Brain pericyte (primary cell): ENCODE results near the gene INPP5D.

Experiments
- DNase-seq: peaks from one replicate; pipeline ENCODE4 v3.0.0-alpha.2; 2012; ENCODE audit warnings: low read depth, low spot score

Gene INPP5D

GRCh38 chr2:233234996-233235395 is 174.9 kb downstream of the INPP5D start:
- DNase-seq, result no peak

DNA sequence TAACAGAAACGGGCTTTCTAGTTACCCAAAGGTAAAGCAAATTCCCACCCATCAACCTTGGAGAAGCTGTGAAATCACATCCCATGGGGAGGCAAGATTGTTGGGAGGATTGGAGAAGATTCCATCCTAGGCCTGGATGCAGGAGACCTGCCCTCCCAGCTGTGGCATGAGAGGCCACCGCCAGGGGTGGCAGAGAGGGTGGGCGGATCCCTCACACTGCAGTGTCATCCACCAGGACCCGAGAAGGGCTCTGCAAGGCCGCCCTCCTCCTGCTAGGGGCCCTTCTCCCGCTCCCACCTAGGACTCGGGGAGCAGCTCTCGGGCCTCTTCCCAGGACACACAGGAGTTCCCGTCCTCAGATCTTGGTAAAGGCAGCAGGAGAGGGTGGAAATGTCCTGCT is 175.8 kb downstream of the INPP5D start:
- DNase-seq, result no peak

GRCh38 chr2:233236820-233237589 is 176.9 kb downstream of the INPP5D start:
- no peak for DNase-seq

- DNase-seq, result no peak
Measured at GRCh38 chr2:233240897-233241296, 180.8 kb downstream of the INPP5D start.

DNA sequence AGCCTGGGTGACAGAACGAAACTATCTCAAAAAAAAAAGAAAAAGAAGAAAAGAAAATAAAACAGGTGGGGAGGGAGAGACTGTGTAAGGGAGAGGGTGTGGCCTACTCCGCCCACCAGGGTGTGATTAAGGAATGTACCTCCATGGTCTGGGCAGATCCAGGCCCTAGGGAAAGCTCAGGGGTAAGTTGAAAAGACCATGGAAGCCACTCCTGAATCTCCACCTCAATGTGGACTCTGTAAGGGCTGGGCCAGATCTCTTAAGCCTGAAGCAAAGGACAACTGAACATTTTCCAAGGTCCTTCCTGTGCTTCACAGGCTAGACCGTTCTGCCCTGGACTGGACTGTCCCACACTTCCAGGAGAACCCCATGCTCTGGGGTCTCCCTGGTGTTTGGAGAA is 181.7 kb downstream of the INPP5D start:
- no peak for DNase-seq

DNA sequence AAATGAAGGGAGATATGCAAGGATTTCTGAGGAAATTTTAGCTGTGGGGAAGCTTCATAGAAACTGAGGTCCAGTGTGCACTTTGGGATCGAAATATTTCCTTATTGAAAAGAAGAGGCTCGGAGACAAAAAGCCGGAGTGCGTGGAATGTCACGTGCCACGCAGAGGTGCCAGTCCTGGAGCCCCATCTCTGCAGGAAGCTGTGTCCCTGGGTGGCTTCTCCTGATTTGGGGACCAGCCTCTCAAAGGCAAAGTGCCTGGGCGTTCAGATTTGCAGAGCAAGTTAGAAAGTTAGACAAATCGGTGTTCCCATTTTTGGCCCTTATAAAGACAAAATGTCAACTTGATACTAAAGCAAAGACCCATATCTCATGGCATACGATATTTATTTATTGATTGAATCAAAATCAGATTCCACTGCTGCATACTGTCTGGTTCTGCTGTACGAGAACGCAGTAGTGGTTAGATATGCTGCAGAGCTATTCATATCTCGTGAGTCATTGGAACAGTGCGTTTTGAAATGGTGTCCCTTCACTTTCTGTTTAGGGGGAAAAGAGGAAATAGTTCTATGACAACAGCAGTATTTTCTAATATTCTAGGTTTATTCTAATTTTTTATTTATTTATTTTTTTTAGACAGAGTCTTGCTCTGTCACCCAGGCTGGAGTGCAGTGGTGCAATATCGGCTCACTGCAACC is 182.2 kb downstream of the INPP5D start:
- no peak for DNase-seq

DNA sequence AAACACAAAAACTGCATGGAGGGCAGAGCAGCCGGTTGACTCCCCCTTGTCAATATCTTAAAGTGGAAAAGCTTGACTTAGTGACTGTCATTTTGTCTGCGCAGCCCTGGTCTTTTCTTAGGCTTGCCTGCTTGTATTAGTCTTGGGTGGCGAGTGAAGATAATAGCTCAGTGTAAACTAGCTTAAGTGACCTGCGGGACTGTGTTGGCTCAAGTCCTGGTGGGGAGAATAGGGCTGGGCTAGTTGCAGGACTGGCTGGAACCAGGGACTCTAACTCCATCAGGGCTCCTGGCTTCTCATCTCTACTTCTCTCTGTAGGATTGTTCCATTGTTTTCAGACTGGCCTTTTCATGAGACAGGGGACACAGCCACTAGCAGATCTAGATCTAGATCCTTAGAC is 183.2 kb downstream of the INPP5D start:
- no peak for DNase-seq

- DNase-seq, result no peak
Measured at GRCh38 chr2:233244818-233245217, 184.7 kb downstream of the INPP5D start.

DNA sequence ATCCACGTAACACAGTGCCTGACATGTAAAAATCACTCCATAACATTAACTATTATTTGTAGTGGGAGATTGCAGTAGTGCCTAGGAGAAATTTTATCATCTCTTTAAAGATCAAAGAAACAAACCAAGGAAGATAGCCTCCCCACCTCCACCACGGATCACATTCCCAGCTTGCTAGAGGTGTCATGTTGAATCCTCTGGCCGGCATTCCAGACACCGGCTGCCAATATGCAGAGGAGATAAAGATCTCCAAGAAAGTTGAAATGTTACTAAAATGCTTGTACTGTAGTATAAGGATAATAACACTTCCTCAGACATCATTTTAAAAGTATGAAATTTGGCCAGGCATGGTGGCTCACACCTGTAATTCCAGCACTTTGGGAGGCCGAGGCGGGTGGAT is 185.3 kb downstream of the INPP5D start:
- no peak for DNase-seq

GRCh38 chr2:233247116-233247515 is 187.0 kb downstream of the INPP5D start:
- no peak for DNase-seq

GRCh38 chr2:233247744-233248143 is 187.6 kb downstream of the INPP5D start:
- no peak for DNase-seq

- DNase-seq, result no peak
Measured at GRCh38 chr2:233248999-233249398, 188.9 kb downstream of the INPP5D start.

- no peak for DNase-seq
Measured at GRCh38 chr2:233250568-233250967, 190.4 kb downstream of the INPP5D start.

- DNase-seq, result no peak
Measured at GRCh38 chr2:233250985-233251305, 190.8 kb downstream of the INPP5D start.

GRCh38 chr2:233251306-233252116 is 191.4 kb downstream of the INPP5D start, which contains the start of gene ATG16L1:
Gene ATG16L1, plus strand, starts transcription at chr2:233251673. Its CDS starts 155 bp downstream, at chr2:233251828.
- peak; percentile 84 for DNase-seq

DNA sequence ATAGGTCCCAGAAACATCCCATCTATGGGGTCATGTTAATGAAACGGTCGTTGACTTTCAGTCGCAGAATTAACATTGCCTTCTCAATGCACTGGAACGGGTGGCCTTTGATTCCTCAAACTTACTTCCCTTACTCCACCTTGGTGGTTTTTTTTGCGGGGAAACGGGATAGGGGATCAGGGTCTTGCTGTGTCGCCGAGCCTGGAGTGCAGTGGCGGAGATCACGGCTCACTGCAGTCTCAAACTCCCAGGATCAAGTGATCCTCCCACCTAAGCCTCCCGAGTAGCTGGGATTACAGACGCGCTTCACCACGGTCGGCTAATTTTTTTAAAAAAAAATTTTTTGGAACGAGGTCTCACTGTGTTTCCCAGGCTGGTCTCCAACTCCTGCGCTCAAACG is 192.1 kb downstream of the INPP5D start:
- DNase-seq, result no peak

DNA sequence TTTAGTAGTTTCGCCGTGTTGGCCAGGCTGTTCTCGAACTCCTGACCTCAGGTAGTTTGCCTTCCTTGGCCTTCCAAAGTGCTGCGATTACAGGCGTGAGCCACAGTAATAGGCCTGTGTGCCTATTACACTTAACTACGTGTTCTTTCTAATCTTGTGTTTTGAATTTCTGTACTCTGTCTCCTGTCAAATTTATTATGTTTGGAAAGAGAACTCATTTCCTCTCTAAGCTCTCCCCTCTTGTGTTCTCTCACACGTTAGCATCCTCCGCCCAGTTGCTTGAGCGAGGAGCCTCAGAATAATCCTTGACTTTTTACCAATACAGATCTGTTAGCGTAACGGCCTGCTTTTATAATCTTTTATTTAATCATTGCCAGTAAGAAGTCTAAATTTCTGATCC is 195.0 kb downstream of the INPP5D start:
- DNase-seq, result no peak

DNA sequence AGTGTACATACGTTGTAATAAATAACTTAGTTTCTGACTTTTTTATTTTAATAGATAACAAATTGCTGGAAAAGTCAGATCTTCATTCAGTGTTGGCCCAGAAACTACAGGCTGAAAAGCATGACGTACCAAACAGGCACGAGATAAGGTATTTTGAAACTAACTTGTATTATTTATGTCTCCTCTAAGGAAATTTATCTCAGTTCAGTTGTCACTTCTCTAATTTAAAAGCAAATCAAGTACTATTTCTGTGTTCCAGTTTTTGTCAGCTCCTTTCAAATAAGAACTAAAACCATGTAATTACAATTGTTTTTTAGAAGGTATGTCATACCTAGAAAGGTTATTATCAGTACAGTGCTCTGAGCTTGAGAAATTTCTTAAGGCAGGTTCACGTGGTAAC is 195.9 kb downstream of the INPP5D start:
- no peak for DNase-seq
